ENCODE data around the gene B4GALT6. TPM values are rescaled to one million over a fixed set of nuclear protein-coding genes. Genes with fewer than 3 reads are reported as not detected.

B4GALT6 gene
- total and polyA plus RNA-seq, 2 of the 13 experiments (the other 11 are each of a cell fraction or from before 2014, with no cell fraction given): 1.9 to 3.3 TPM

GRCh38 chr18:31596081-31596872 is 88.1 kb downstream of the B4GALT6 start (continued):
- TF ChIP-seq ARID5B (CRISPR knock-in tag; IDR thresholded peaks at IDR 0.05): peak; percentile 24; the same call in 1 of the 2 replicates
- TF ChIP-seq ZNF3 (CRISPR knock-in tag; IDR thresholded peaks at IDR 0.05): peak; percentile 91
- peak; percentile 10; the same call in 1 of the 2 replicates for TF ChIP-seq ELF3 (CRISPR knock-in tag; IDR thresholded peaks at IDR 0.05)
- 0 out of 2 replicates have a peak, but pooled peaks have one; percentile 8 for TF ChIP-seq NCOA2 (CRISPR knock-in tag; IDR thresholded peaks at IDR 0.05)

GRCh38 chr18:31595121-31595771 is 89.1 kb downstream of the B4GALT6 start:
- Histone ChIP-seq H2AFZ (ENCODE audit: low read length) (no peak overlapping the region), H3K36me3 (replicated peaks in 1 of 2; ENCODE audit: control insufficient read depth in 1 of 2, insufficient read depth in 2 of 2, low read length in 2 of 2) (peaks cover 2 to 43% of the 10 kb centered on the region in 2 experiments; a peak in 3 of 5 replicates), H3K27ac (ENCODE audit: extremely low read length, insufficient read depth, low read length) (peak overlapping the region; percentile 57), H3K9me3 (ENCODE audit: low read length) (no peaks in the 10 kb centered on the region), H3K4me2 (ENCODE audit: low read depth, low read length) (peak overlapping the region; percentile 43), H3K27me3 (ENCODE audit: control insufficient read depth in 1 of 2, insufficient read depth in 2 of 2, low read length in 2 of 2) (no peaks in the 10 kb centered on the region), H3K9ac (ENCODE audit: insufficient read depth, low read depth, low read length) (no peak overlapping the region), H3K4me3 (replicated peaks in 1 of 3; ENCODE audit: insufficient read depth in 1 of 3, low read depth in 2 of 3, low read length in 3 of 3) (peak overlapping the region in 1 of 3 experiments; percentile 17; a peak in 1 of 6 replicates), H3K79me2 (ENCODE audit: insufficient read depth, low read length) (peaks cover 7% of the 10 kb centered on the region), H4K20me1 (ENCODE audit: insufficient read depth, low read length) (no peaks in the 10 kb centered on the region), H3K4me1 (ENCODE audit: insufficient read depth, low read length) (peaks cover 69% of the 10 kb centered on the region)
- TF ChIP-seq GRHL1 (CRISPR knock-in tag; conservative IDR thresholded peaks at IDR 0.05) (no peak), RBFOX2 (IDR thresholded peaks at IDR 0.05; ENCODE audit: low read depth, low read length) (peak; percentile 59)
- ChIA-PET CTCF (ENCODE audit: low intra/inter-chr PET ratio, low total read pairs) (no interaction called here), POLR2A (interaction anchor here (2.1 to 2.8 kb wide), 2 partner anchors 8 to 11 kb away, joined by 5 to 15 read pairs; no protein-coding TSS in a partner anchor)
- WGBS (ENCODE audit: low lambda C conversion rate): 99% methylated on average over 5 of the region's 5 CpGs
- no peak for DNase-seq (ENCODE audit: low spot score)
- FAIRE-seq: no peak
- intact Hi-C loops (cut with micrococcal nuclease; ENCODE audit: unreplicated experiment): loop anchor here (2.0 to 10.0 kb wide), 2 partner anchors 16 to 90 kb away; partner anchors contain the start of gene B4GALT6
- BruUV-seq (replicated peaks): no TSS peak
- ATAC-seq: no peak
- in situ Hi-C loops (cut with HindIII; ENCODE audit: extremely low pct_ligation_motif_present, low pct_unique_long_range_greater_than_20kb): no loop called here

Data from HepG2 (cell line).